H54 (cell line): ENCODE measurements around the gene NPPA.
"Not testable (repeated sequence)": the region's sequence is repeated elsewhere in the genome, so short reads cannot be mapped to it uniquely, and the experiment has no call there.

ENCODE experiments used
- DNase-seq: peaks from one replicate; pipeline ENCODE4 v3.0.0; 2011; ENCODE audit warnings: low spot score, mixed read lengths; ENCODE audit not compliant: insufficient read length
- FAIRE-seq: peaks from 3 replicates; lab custom pipeline; 2011; peaks lifted over from hg19 to GRCh38; lab: Jason Lieb, UNC
- POLR2A ChIP-seq: IDR thresholded peaks from 2 replicates; pipeline ENCODE4 v1.6.1; 2011; ENCODE audit warnings: low read depth, mild to moderate bottlenecking, low read length

The NPPA gene

GRCh38 chr1:11847667-11848372 lies at the start of gene NPPA:
Gene NPPA, minus strand, starts transcription at chr1:11847783. Its CDS starts 99 bp downstream, at chr1:11847684.
- FAIRE-seq (no peak), DNase-seq (no peak)
- no peak for TF ChIP-seq POLR2A

DNA sequence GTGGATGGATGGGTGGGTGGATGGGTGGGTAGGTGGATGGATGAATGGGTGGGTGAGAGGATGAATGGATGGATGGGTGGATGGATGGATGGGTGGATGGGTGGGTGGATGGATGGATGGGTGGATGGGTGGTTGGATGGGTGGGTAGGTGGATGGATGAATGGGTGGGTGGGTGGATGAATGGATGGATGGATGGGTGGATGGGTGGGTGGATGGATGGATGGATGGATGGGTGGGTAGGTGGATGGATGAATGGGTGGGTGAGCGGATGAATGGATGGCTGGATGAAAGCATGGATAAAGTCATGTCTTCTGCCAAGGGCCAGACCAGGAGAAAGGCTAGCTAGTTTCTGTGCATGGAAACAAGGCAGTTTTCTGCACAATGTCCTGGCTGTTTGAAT lies 46.9 kb upstream of the NPPA start:
- DNase-seq, FAIRE-seq: not testable (repeated sequence)

DNA sequence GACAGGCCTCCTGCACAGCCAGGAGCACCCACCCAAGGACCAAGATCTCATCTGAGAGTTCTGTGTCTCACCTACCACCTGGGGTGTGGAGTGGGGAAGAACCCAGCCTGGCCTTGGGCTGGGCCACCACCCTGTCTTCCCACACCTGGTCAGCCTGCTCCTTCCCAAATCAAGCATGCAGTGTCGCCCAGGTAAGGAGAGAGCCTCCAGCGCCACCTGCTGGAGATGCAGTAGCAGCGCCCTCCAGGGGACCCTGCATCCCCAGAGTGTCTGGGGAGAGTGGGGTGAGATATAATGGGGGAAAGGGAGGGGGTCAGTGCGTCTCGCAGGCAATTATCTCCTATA lies 46.3 kb upstream of the NPPA start:
- no peak for TF ChIP-seq POLR2A
- DNase-seq (peak; percentile 59), FAIRE-seq (no peak)

- FAIRE-seq (no peak), DNase-seq (no peak)
- no peak for TF ChIP-seq POLR2A
Observed at GRCh38 chr1:11891433-11892186, 44.0 kb upstream of the NPPA start.

DNA sequence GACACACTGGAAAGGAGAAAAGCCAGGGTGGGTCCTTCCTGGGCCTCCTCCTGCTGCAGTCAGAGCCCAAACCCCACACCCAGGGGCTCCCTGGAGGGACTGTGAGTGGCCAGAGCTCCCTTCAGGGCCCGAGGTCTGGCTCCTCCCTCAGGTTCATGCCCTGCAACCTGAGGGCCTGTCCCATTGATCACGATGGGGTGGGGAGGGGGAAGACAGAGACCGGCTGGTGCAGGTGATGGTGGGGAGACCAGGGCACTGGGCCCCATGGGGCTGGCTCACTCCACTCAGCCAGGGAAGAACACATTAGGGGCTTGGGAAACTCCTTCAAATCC lies 41.3 kb upstream of the NPPA start:
- no peak for TF ChIP-seq POLR2A
- no peak for DNase-seq
- FAIRE-seq: no peak

DNA sequence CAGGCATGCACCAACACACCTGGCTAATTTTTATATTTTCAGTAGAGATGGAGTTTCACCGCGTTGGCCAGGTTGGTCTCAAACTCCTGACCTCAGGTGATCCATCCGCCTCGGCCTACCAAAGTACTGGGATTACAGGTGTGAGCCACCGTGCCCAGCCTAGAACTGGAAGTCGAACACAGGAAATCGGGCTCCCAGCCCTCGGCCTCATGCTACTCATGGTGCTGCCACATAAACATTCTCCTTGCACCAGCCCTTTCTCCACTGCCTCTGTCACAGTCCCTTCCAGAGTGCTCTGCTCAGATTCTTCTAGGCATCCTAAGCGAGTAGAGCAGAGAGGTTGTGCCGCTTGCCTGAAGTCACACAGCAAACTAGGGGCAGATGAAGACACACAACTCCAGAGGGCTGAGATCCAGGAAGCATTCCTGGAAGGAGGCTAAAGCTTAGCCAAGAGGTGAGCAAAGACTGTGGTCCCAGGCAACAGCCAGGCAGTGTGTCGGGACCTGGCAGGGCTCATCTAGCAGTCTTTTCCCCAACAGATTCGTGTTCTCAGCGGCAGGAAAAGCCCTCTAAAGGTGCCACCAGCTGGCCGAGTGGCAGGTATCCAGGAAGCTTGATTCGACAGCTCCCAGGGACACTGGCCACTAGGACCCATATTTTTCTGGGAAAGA lies 40.8 kb upstream of the NPPA start:
- no peak for FAIRE-seq
- TF ChIP-seq POLR2A: no peak
- DNase-seq: no peak

DNA sequence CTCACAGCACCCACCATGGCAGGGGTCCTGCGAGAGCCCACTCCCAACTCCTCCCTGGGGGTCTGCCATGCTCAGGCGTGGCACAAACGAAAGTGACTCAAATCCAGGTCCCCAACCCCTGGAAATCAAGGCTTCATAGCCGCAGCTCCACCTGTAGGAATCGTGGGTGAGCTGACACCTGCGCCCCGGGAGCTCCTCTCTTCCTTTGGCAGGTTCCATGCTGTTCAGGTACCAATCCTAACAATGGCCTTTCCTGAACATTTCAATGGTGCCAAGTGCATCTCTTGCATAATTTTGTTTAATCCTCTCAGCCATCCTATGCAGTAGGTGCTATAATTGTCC lies 40.1 kb upstream of the NPPA start:
- no peak for FAIRE-seq
- no peak for TF ChIP-seq POLR2A
- DNase-seq: no peak

DNA sequence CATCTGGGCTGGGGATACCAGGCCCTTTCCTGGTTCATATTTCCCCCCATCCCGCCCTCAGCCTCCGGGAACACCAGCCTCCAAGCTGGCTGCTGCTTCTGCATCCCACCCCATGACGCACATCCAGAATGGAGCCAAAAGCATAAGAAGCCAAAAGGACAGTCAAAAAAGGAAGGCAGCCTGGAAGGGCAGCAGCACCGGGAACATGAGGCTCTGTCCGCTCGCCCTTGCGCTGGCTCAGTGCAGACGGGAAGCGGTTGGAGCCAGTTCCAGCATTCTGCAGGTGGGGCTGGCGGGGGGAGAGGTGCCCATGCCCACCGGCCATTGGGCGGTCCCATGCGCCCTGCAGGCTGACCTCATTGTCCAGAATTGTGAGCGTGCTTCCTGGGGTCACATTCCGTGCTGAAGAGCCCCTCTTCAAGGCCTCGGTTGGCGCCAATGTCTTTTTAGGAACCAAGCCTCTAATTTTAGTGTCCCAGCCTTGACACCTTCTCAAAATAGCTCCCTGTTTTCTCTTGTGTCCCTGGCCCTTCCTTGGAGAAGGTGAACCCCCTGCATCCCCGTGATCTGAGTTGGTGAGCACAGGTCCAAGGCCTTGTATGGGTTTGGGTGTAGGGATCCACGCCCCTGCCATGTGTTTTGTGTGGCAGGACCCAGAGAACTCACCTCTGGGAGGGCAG lies 39.5 kb upstream of the NPPA start:
- FAIRE-seq (no peak), DNase-seq (no peak)
- TF ChIP-seq POLR2A: no peak

DNA sequence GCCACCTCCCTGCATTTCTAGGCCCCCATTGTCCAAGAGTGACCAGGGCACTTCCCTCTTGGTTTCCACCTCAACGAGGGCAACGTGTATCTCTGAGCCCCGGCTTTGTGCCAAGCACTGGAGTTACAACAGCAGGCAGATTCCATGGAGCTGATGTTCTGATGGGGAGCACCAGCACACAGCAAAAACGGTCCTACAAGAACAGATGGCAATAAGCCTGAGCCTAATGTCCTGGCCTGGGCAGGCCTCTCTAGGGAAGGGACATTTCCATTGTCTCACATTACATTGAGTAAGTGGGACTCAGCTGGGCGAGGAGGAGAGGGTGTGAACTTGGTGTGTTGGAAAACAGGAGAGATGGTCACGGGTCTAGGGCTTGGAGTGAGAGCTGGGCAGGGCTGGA lies 38.3 kb upstream of the NPPA start:
- FAIRE-seq (no peak), DNase-seq (no peak)
- no peak for TF ChIP-seq POLR2A

- FAIRE-seq: no peak
- TF ChIP-seq POLR2A: no peak
- DNase-seq: no peak
Observed at GRCh38 chr1:11882814-11883538, 35.4 kb upstream of the NPPA start.

- no peak for TF ChIP-seq POLR2A
- FAIRE-seq (no peak), DNase-seq (no peak)
Observed at GRCh38 chr1:11881749-11882441, 34.3 kb upstream of the NPPA start.

DNA sequence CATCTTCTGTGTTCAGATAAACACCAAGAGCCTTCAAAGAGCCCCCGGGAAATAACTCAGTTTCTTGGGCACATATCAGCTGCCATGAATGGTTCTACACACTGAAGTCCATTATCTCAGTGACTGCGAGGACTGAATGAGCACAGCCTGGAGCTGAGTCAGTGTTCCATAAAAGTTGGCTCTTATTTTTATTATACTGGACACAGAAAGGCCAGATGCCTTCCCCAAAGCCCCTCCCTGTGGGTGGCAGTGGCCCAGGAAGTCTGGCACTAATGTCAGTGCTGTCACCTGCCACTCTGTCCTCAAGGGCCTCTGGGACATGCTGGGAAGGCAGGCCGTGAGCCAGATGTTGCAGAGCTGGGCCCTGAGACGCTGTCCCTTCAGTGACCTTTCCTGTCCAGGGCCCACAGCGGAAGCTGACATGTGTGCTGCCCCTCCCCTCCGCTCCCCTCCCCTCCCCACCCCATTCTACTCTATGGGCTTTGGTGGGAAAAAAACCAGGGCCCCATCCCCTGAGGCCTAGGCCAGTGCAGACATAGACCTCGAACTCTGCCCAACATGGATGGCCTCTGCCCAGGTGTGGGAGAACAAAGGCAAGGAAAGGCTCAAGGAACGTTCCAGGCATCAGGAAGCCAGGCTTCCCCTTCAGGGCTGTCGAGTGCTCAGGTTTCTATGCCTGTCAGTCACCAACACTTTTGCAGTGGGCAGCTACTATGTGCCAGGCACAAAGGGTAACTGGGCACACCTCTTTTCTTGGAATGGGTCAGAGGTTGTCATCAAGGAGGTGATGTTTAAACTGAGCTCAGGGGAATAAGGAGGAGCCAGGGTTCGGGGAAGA lies 33.5 kb upstream of the NPPA start:
- DNase-seq (no peak), FAIRE-seq (no peak)
- no peak for TF ChIP-seq POLR2A
